ENCODE measurements around the gene COTL1.
A peak's percentile ranks its signal among the peaks of the same experiment; 100 is the strongest.

COTL1 gene, protein sequence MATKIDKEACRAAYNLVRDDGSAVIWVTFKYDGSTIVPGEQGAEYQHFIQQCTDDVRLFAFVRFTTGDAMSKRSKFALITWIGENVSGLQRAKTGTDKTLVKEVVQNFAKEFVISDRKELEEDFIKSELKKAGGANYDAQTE

DNA sequence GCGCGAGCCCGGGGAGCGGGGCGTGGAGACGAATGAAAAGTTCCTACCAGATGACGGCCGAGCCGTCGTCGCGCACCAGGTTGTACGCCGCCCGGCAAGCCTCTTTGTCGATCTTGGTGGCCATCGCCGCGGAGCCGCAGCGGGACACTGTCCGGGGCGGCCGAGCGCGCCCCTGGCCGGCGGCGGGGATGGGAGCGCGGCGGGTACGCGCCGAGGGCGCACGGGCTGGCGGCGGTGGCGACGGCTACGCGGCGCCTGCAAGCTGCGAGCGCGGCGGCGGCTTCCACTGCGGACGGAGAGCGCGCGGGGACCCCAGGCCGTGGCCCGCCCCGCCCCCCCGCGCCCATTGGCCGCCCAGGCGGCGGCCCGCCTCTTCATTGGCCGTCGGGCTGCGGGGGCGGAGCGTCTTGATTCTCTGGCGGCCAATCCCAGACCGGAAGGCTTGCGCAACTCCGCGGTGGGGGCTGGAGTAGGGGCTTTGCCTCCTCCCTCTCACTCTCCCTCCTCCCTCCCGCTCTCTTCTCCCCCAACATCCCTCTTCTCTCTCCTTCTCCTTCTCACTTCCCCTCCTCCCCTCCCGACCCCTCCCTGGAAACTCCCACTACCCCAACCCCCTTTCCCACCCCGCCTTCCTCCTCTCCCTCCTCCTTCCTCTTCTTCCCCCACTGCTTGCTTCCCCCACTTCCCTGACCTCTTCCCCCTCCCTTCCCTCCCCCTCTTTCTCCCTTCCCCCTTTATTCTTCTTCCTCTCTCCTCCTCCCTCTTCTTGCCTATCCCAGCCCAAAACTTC lies at the start of gene COTL1:
Gene COTL1 (minus strand): TSS at position 288 of the 790 bp plus-strand sequence. CDS start 164 bp downstream, at position 124.
- DNase-seq: peak; percentile 95

DNA sequence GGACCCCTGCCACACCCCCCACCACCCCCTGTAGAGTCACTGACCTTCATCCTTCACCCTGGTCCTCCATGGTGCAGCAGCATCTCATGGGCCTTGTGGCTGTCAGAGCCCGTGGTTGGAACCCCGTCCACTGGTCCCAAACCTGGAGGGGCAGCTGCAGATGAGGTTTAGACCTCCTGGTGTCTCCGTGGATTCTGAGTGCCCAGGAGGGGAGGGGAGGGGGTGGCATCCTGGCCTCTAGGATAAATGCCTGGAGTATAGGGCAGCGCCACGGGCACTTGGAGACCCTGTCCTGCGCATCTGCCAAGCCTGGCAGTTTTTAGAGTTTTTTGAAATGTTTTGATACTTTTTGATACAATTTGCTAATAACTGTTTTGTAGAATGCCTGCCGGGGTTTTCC lies 48.0 kb upstream of the COTL1 start:
- no peak for DNase-seq

DNA sequence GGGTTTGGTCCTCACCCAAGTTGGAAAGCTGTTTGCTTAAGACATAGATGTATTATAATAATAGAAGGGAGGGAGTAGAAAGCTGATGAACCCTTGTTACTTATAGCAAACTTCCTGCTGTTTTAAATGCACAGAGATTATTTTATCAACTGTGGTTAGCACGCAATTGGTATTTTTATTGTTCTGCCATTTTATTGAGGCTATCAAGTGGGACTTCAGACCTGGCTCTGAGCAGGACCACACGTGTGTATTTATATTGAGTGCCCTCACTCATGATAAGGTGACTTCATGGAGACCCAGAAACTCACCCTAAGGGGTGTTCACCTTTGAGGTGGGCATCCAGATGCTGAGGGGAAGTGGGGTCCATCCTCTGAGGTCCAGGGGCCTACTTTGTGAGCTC lies 47.5 kb upstream of the COTL1 start:
- no peak for DNase-seq

DNA sequence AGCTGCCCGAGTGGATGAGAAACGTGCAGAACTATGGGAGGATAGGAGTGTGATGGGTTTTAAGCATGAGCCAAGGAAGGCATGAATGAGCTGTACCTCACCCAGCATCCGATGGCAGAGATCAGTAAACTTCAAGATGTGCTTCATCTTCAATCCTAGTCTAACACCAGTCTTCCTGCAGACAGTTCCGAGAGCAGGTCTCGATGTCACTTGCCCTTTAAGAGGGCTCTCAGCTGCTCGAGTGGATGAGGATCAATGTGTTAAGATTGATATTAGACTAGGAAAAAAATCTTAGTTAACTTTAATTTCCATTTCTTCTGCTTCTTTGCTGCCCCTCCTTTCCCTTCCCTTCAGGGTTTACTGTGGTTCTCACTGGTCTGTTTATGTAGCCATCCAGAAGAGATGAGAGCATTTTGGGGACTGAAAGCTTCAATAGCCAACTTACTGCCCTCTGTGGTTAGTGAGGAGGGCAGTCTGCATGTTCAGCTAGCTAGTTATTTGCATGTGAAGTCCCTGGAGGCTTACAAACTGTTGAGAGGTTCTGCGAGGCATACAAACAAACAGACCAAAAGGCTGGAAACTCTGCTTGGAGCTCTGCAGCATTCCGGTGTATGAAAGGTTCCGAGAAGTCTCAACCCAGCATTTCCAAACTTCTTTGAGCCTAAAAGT lies 45.7 kb upstream of the COTL1 start:
- no peak for DNase-seq

DNA sequence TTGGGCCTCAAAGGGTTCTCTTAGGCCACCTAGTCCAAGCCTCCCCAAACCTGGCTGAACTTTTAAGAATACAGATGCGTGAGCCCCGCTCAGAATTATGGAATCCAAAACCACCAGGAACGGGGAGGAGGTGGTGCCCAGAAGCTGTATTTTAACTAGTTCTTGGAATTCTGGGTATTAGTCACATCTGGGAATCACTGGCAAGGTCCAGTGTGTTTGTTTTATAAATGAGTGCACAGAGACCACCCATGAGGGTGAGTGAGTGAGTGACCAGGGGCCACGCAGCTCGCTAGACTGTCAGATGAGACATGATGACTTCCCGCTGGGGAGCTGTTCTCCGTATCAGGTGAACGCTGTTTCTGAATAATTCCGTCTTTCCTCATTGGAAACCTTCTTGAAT lies 44.6 kb upstream of the COTL1 start:
- no peak for DNase-seq

DNA sequence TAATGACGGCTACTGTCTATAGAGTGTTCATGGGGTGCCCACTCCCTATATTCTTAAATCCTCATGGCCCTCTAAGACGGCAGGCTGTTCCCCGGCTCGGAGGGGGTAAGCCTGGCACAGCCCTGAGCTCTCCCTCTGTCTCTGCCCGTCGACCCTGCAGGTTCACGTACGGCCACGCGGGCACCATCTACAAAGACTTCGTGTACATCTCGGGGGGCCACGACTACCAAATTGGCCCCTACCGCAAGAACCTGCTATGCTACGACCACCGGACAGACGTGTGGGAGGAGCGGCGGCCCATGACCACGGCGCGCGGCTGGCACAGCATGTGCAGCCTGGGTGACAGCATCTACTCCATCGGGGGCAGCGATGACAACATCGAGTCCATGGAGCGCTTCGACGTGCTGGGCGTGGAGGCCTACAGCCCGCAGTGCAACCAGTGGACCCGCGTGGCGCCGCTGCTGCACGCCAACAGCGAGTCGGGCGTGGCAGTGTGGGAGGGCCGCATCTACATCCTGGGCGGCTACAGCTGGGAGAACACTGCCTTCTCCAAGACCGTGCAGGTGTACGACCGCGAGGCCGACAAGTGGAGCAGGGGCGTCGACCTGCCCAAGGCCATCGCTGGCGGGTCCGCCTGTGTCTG lies 43.7 kb upstream of the COTL1 start:
- DNase-seq: no peak

DNA sequence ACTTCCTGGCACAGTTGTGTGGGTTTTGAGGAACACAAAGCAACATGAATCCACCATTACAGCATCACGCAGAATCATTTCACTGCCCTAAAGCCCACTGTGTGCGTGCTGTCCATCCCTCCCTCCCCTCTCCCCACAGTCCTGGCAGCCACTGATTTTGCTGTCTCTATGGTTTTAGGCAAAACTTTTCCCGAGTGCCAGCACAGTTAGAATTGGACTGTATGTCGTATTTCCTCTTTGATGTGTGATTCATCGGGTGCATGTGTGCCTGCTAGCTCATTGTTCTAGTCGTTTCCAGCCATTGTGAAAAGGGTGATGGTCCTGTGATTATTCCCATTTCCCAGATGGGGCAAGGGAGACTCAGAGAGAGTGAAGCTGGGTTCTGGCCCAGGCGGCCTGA lies 43.1 kb upstream of the COTL1 start:
- no peak for DNase-seq

DNA sequence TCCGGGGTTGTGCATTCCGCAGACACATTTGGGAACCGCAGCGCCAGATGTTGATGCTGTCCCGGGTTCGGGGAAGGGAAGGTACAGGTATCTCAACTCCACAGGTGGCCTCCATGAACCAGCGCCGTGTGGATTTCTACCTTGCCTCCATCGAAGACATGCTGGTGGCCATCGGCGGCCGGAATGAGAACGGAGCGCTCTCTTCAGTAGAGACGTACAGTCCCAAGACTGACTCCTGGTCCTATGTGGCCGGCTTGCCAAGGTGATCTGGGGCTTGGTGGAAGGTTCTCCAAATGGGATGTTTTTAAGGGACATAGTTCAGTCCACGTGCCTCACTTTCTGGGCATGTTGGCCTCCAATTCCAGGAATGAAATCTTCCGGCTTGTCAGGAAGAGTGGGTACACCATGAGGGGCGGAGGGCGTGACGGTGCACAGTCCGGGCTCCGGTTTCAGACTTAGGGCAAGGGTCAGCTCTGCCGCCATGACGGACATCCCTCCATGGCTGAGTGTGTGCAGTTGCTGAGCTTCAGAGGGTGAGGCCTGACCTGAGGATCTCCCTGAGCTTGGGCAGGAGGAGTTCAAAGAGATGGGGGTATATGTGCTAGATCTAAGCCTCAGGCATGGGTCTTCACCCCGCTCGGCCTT lies 41.9 kb upstream of the COTL1 start:
- DNase-seq: no peak

DNA sequence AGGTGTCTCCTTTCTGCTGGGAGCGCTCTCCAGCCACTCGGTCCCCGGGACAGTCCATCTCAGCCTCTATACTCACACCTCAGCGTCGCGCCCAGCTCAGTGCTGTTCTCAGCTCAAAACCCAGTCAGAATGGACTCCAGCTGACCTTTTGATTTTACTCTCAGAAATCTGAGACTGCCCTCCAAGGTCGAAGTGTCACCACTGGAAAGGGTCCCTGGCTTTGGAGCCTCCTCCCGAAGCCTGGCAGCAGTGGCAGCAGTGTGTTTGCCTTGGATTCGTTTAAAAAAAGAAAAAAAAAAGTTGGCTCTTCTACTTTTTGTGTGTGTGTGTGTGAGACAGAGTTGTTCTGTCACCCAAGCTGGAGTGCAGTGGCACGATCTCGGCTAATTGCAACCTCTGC lies 40.8 kb upstream of the COTL1 start:
- DNase-seq: no peak

DNA sequence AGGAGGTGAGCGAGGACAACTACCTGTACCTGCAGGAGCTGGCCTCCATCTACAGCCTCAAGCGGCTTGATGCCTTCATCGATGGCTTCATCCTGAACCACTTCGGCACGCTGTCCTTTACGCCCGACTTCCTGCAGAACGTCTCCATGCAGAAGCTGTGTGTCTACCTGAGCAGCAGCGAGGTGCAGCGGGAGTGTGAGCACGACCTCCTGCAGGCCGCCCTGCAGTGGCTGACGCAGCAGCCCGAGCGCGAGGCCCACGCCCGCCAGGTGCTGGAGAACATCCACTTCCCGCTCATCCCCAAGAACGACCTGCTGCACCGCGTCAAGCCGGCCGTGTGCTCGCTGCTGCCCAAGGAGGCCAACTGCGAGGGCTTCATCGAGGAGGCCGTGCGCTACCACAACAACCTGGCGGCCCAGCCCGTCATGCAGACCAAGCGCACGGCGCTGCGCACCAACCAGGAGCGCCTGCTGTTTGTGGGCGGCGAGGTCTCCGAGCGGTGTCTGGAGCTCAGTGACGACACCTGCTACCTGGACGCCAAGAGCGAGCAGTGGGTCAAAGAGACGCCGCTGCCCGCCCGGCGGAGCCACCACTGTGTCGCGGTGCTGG lies 39.5 kb upstream of the COTL1 start:
- DNase-seq: no peak

DNA sequence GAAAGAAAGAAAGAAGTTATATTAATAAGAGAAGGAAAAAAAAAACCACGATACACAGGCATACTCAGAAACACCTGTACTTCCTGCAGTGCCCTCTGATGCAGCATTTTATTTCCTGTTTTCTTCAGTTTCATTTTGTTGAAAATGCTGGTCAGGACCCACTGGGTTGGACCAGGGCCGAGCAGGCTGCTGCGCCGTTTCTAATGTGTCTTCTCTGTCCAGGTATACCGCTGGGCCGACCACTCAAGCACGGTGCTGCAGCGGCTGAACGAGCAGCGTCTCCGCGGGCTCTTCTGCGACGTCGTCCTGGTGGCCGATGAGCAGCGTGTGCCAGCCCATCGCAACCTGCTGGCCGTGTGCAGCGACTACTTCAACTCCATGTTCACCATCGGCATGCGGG lies 38.8 kb upstream of the COTL1 start:
- no peak for DNase-seq

DNA sequence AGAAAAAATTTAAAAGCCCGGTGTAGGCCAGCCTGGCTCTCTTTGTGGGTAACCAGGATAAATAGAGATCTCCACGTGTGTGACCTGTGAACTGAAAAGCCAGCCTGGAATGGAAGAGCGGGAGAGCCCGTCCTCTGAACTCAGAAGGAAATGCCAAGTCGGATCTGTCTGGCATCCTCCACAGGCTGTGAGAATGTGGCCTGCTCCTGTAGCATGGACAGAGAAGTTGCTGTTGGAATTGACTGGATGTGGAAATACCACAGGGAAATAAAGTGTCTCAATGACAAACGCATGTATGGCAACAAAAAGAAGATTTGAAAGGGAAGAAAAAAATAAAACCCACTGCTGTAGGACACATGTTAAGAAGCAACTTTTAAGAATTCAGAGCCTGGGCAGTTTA lies 37.1 kb upstream of the COTL1 start:
- DNase-seq: no peak

DNA sequence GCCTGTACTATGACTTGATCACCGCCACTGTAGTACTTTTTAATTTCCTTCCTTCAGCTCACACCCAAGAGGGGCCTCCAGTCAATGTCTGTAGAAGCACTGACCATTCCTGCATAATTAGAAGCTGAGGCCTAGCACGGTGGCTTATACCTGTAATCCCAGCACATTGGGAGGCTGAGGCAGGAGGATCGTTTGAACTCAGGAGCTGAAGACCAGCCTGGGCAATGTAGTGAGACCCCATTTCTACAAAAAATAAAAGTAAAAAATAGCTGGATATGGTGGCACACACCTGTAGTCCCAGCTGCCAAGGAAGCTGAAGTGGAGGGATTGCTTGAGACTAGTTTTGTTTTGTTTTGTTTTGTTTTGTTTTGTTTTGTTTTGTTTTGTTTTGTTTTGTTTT lies 36.4 kb upstream of the COTL1 start:
- no peak for DNase-seq

DNA sequence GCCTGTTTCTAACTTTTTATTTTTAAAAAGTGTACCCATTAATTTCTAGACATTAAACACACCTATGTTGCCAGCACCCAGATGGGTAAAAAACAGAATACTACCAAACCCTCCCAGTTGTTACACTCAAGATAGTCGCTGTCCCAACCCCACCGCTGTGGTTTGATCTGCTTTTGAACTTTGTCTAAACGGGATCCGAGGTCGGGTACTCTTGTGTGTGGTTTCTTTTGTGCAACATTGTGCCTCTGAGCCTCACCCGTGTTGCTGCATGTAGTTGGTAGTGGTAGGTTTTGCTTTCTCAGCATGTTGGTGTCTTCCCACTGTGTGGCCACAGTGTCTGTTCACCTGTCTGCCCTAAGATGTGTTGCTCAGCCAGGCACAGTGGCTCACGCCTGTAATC lies 34.7 kb upstream of the COTL1 start:
- DNase-seq: peak; percentile 55

DNA sequence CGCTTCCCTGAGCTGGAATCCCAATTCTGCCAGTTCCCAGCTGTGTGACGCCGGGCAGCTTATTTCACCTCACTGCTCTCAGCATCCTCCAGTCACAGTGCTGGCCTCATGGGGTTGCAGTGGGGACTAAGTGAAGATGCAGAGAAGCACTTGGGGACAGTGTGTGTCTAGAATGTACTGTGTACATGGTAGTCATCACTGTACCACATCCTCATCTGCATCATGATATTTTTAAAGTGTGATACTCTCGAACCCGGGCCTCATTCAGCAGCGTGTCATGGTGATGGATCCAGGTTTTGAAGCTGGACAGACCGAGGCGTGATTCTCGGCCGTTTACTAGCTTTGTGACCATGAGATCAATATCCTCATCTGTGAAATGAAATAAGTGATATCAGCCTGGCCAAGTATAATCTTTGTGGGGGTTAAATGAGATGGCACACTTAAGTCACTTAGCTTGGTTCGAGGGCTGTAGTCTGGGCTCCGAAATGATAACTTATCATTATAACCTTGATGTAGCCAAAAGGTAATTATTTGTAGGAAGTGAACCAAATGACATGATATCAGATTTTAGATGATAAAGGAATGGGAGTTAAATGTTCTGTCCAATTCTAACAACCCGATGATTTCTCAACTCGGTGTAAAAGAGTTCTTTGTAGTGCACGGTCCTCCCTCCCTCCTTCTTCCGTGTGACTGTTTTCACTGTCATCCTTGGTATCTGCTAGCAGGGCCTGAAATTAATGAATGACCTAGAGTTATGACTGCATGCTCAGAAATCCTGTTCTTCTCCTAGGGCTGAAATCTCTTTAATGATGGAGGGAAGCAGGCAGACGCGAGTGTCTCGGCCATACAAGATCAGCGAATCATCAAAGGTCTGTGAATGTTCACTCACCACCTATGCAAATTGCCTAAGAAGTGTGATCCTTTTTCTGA lies 32.4 kb upstream of the COTL1 start:
- no peak for DNase-seq

DNA sequence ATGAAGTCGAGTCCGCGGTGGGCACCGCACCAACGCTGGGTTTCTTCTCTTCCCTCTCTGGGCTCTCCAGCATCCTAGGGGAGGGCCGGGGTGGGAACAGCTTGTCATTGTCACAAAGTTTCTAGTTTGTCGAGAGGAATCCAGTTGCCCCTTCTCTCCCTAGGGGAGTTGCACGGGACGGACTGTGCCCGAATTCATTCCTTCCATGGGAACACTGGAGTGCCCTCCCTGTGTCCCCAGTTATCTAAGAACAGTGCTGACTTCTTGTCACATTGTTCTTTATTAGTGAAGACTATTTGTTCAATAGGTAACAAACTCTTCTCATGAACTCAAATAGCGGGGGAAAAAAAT lies 31.6 kb upstream of the COTL1 start:
- DNase-seq: no peak

DNA sequence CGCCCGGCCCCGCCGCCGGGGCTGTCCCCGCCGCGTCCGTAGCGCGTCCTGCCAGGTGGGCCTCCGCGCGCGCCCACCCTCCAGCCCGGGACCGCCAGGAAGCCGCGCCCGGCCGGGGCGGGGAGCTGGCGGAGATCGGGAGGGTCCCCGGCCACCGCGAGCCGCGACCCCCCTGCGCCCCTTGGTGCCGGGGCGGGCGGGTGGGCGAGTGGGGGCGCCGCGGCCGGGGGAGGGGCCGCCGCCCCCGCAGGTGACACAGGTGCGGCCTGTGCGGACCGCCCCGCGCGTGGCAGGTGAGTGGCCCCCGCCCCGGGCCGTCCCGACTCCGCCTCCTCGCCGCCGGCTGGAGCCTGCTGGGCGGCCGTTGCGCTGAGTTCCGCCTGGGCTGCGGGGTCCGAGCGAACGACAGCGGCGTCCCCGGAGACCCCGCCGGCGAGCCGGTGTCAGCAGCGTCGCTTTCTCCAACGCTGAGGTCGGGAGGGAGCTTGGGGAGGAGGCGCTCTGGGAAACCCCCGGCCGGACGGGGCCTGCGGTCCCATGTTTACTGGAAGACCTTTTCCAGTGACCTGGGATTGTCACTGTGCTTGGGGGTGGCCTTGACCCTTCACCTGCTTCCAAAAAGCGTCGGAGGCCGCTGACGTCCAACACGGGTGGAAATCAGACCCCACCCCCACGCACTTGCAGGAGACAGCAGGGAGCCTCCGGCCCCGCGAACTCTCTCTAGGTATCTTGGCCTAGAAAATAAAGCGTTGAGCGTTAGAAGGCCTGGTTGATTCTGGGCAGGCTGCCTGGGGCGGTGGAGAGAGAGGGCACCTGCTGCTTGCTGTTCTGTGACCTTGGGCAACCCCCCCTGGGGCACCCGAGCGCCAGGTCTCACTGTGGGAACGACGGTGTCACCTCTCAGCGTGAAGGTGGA lies 31.0 kb upstream of the COTL1 start:
- peak; percentile 68 for DNase-seq

DNA sequence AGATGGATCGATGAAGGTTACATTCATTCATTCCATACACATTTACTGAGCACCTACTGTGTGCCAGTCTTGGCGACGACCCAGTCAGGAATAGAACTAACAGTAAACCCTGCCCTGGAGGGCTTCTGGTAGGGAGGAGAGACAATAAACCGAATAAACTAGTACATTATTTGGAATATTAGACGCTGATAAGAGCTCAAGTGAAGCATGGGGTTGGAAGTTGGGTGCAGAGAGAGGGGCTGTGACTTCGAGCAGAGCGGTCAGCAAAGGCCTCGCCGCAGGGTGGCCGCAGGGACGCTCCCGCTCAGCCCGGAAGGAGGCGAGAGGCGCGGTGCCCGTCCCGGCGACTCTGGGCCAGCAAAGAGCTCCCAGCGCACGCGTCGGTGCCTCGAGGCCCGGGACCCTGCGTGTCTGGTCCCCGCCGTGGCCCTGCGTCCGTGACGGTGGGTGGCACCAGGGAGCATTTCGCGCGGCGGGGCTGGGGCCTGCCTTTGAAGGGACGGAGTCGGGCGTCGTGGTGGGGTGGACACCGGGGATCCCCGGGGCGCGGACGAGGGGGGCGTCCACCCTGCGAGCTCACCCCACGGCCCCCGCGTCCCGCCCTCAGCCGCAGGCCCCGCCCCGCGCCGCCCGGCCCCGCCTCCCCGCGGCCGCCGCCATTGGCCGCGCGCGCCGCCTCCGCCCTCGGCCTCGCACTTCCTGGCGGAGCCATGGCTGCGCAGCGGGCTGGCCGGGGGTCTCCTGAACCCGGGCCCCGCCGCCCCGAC lies 30.1 kb upstream of the COTL1 start, which contains the start of gene KLHL36:
Gene KLHL36 (plus strand): TSS at position 684 of the 767 bp plus-strand sequence. CDS start 2,357 bp downstream, outside the sequence.
- peak; percentile 82 for DNase-seq

DNA sequence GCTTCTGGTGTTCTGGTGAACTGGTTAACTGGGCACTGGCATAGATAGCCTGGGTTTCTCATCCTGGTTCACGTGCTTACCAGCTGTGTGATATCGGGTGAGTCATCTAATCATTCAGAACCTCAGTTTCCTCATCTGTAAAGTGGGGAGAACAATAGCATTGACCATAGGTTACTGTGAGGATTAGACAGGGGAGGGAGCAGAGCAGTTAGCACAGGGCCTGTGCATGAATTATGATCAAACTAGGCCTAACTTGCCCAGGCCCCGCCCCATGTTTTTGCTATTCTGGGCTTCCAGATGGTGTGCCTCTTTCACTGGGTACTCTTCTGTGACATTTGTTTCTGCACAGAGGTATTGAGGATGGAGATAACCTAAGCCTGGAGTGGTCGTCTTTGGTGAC lies 25.8 kb upstream of the COTL1 start:
- no peak for DNase-seq

DNA sequence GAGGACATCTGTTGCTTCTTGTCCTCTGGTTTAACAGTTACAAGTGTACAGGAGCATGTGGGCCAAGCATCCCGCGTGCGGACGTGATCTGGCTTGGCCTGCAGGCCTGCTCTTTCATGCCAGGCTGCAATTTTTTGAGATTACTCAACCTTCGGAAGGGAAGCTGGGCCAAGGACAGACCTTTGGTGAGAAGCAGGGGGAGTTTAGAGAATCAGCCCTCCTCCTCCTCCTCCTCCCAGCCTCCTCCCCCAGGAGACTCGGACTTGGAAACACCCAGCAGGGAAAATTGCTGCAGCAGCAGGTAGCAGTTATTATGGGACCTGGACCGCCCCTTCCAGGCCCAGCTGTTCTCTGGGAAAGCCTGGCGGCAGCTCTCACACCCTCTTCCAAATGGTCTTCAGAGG lies 25.3 kb upstream of the COTL1 start:
- no peak for DNase-seq

All from CD4-positive, alpha-beta T cell treated with Interleukin-21 for 1 hour (primary cell).